GM21619 (cell line): Measurements from ENCODE around the gene ARSJ.
"Not testable (repeated sequence)": the region's sequence is repeated elsewhere in the genome, so short reads cannot be mapped to it uniquely, and the experiment has no call there.

ENCODE experiments used
- ATAC-seq: cut with Tn5 transposase; IDR thresholded peaks from one replicate; pipeline ENCODE4 v1.9.1; 2021; ENCODE audit not compliant: unreplicated experiment

Gene ARSJ

DNA sequence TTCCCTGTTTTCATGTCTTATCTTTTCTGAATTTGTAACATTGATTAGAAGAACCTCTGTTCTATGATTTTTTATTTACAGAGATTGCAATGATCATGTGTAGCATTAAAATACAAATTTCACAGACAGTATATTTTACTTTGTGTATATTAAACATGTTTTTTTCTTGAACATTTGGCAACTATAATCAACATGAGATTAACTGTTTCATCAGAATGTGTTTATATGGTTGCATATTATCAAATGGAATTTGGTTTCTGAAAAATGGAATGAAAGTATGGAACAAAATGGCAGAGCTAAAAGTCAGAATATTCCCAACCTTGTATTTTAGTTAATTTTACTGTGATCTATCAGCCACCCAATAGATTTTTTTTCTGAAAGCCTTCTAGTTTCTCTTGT lies 19.9 kb downstream of the ARSJ start:
- ATAC-seq = no peak

DNA sequence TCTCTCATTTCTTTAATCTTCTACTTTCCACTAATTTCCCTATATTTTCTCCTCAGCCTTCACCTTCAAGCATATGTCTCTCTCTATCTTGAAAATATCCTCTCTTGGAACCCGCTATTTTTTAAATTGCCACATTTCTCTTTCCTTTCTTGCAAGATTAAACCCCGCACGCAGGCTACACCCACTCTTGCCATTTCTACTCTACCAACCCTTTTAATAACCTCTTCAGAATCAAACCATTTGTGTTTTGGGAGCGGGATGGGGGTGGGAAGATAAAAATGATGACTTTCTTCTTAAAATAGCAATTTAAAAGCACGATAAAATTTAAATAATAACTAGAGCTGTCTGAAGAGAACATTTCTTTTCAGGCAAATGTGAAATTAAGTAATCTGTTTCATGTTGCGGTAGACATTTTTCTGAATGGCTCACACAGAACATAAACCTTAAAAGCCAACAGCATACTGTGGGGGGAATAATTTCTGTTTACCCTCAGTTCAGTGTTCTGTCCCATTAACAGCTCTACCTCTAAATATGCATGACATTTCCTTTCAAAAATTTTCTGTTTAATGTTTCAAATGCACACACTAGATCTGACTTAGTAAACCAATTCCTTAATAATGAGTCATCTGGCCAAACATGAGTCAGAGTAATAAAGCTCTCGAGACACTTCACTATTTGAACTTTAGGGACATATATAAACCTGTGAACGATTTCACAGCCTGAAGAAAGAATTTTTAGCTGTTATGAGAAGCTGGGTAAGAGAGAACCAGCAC lies 20.5 kb downstream of the ARSJ start:
- no peak for ATAC-seq

DNA sequence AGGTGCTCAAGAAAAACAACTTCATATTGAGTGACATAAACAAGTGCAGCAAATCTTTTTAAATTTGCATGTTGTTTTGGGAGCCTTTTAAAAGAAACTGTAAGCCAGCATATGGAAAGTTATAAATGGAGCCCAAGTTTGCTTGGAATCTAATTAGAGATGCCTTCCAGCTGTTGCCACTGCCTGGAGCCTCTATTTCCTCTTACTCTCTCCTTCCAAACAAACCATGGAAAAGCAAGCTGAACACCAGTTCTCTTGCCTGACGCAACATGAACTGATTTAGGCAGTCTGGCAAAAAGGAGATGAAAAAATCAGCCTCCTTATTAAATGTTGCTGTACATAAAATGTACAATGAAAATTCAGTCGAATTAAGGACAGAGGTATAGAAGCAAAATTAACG lies 21.5 kb downstream of the ARSJ start:
- no peak for ATAC-seq

DNA sequence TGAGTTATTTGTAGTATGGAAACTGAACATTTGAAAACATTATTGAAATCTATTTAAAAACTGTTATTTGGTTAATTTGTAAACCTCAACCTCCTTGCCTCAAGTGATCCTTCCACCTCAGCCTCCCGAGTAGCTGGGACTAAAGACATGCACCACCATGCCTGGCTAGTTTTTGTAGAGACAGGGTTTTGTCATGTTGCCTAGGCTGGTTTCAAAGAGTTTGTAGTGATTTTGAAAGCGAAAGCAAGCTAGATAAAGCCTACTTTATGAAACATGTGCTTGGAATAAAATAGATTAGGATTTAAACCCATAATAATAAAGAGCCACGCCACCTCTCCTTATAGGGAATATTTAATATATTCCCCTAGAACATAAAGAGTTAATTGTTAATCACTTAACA lies 23.5 kb downstream of the ARSJ start:
- peak; percentile 43 for ATAC-seq

DNA sequence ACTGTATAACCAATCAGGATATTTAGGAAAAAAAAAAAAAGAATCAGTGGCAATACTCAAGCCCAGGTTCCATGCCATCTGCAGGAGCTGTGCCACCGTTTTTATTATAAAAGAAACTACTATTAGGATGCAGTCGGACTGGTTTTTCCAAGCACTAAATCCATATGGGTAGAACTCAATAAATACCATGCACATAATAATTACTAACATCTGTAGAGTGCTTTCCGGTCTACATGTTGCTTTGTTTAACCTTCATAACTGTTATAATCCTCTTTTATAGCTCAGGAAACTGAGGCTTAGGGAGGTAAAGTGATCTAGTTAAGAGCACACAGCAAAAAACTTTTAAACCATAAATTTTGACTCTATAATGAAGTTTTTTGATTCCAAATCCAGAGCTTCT lies 24.0 kb downstream of the ARSJ start:
- no peak for ATAC-seq

DNA sequence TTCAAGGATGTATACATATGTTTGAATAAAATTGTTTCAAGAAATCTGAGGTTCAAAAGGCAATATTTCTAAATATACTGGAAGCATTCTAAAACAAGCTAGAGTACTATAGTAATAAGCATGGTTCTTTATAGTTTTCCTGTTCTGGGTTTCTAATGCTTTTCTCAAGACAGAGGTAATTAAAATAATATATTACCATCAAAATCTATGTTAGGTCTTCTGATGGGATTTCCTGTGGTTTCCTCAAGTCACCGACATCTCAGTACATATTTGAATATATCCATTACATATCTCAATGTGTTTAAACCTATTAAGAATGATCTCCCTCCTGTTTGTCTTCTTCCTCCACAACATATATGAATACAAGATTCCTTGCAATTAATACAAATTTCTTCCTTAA lies 25.6 kb downstream of the ARSJ start:
- ATAC-seq = no peak

DNA sequence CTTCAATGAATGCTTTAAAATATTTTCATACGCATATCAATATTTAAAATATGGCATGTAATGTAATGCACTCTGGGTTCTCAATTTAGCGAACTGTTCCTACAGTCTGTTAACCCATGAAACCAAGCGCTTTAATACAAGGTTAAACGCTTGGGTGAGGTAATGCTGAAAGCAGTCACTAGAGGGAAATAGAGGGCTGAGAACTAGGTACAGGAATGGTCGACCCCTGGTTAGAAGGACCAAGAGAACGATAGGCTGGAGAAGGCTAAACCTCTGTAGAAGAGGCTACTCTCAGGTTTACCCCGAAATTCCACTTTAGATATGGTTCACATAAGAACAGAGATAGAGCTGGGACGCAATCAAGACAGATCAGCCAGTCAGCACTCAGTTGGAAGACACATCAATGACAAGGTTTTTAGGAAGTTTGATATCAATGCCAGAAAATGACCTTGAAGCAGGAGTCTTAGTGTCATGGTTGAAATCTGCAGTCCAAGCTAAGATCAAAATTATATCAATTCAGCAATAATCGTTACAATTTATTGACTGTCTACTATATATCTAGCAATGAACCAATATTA lies 26.9 kb downstream of the ARSJ start:
- ATAC-seq = peak; percentile 90

DNA sequence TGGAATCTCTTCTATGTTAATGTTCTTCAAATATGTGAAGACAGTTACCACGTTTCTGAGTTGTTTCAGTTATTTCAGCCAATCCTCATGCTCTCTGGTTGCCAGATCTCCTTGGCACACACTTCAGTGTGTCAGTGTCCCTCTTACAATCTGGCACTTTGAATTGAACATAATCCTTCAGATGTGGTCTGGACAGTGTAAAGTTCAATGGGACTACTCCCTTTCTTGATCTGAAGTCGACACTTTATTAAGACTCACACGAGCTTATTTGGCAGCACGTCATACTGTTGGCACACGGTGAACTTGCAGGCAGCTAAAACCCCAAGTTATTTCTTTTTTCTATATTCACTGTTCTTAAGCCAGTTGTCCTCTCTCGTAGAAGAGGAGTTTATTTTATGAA lies 28.2 kb downstream of the ARSJ start:
- no peak for ATAC-seq

DNA sequence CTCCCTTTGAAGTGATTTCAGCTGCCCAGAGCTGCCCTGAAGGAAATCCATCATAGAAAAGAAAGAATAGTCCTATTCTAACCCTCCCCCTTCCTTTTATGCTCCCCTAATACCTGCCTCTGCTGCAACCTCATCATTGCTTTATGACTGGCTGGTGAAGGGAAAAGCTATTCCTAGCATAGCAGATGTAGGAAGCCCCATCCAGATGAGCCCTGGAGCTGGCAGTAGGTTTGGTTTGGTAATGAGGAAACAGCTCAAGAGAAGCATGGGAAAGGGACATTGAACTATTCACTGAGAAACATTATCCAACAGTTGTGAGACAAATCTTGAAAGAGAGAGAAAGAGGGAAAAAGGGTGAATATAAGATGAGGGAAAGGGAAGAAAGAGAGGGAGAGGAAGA lies 29.2 kb downstream of the ARSJ start:
- no peak for ATAC-seq

DNA sequence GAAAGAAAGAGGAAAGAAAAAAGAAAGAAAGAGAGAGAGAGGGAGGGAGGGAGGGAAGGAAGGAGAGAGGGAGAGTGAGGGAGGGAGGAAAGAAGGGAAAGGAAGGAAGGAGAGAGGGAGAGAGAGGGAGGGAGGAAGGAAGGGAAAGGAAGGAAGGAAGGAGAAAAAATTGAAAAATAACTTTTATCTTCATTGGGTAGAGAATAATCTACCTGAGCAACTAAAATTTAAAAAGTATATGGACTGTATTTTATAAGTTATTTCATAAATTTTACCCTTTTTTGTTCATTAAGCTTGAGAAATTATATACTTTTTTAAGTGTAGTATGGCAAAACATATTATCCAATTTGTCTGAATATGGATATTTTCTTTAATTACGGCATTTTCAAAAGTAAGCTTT lies 32.0 kb downstream of the ARSJ start:
- no peak for ATAC-seq

DNA sequence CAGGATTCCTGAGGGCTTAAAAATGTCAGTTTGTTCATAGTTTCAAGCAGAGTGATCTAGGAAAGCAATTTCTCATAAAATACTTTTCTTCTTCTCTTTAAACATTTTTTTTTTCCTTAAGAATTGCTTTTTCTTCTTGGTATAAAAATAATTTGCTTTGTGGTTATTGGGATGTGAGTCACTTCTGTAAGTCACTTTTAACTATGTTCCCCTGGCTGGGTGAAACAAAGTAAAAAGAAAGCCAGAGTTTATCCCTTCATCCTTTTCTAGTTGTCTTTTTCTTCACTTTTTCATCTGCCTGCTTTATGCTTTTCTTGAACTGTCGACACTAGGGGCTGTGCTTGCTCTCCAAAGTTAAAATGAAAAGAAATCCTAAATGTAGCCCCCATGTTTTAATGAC lies 33.5 kb downstream of the ARSJ start:
- no peak for ATAC-seq

DNA sequence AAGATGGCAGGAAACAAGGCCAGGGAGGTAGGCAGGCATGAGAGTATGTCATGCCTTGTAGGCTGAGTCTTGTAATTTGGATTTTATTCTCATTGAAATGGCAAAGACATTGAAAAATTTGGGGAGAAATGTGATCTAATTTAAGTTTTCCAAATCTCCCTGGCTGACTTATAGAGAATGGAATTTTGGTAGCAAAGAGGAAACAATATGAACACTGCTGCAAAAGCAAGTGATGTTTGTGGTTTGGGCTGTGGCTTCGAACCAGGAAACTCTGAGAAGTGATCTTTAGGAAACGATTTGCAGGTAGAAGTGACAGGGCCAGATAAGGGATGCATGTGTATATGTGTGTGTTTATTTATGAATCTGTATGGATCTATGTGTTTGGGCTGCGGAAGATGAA lies 35.6 kb downstream of the ARSJ start:
- ATAC-seq = no peak

DNA sequence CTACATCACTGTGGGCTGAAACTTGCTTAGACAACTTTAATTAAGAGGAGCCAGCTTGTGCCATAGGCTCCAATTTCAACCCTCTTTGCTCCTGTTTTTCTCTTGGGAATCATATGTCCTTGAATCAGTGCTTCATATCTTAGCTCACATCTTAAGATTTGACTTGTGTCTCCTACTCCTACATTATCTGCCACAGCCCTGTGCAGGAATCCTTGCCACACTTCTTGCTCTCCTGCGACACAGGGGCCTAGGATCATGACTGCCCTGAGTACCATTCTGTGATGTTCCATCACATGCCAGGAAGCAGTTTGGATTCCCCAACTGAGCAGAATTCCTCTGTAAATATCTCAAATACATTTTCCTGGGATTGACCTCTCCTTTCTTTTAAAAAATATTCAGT lies 36.4 kb downstream of the ARSJ start:
- no peak for ATAC-seq

DNA sequence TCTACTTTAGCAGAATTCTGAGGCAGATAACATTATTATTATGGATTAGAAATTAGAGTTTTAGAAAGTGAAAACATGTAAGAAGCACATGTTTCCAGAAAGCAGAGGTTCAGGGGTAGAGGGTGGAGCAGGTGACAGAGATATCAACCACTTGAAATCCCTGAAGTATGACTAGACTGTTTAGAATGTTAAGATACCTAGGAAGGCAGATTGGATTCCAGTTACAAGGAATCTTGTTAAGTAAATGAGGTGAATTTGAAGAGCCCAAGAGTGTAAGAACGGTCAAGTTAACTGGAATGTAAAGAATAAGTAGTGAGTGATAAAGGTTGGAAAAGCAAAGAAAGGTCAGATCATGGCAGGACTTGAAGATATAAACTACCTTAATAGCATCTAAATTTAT lies 37.6 kb downstream of the ARSJ start:
- ATAC-seq = no peak

DNA sequence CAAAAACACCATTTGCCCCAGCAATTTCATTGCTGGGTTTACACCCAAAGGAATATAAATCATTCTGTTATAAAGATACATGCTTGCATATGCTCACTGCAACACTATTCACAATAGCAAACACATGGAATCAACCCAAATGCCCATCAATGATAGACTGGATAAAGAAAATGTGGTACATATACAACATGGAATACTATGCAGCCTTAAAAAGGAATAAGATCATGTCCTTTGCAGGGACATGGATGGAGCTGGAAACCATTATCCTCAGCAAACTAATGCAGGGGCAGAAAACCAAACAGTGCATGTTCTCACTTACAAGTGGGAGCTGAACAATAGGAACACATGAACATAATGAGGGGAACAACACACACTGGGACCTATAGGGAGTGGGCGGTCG lies 39.3 kb downstream of the ARSJ start:
- ATAC-seq = not testable (repeated sequence)

DNA sequence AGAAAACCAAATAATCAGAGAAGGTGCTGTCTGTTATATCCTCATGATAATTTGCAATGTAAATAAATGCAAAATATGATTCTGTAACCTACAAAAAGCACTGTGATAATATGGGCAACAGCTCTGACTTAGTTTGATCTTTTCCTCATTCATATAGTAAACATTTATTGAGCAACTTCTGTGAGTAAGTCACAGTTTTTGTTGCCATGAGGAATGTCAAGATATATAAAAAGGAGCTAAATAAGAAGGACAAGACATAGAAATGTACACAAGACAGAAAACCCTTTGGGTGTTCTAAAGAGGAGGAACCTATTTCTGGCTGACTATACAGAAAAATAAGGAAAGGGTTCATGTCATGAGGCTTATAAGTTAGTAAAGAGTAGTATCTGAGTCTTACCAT lies 44.3 kb downstream of the ARSJ start:
- no peak for ATAC-seq

DNA sequence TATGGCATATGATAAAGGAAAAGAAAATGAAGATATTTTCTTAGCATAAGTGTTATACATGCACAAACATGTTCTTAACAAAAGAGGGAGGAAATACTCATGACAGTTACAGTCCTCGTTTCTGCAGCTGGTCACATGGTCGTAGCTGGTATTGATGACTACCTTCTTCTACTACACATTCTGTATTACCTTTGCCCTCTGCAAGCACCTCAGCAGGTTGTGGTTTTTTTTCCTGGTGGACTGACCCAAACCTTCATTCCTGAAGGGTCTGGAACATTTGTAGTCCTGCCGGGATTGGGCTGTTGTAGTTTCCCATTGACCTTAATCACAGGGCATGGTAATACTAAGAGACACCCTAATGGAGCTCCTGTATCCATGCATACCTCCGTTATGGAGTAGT lies 54.7 kb downstream of the ARSJ start:
- ATAC-seq = not testable (repeated sequence)

DNA sequence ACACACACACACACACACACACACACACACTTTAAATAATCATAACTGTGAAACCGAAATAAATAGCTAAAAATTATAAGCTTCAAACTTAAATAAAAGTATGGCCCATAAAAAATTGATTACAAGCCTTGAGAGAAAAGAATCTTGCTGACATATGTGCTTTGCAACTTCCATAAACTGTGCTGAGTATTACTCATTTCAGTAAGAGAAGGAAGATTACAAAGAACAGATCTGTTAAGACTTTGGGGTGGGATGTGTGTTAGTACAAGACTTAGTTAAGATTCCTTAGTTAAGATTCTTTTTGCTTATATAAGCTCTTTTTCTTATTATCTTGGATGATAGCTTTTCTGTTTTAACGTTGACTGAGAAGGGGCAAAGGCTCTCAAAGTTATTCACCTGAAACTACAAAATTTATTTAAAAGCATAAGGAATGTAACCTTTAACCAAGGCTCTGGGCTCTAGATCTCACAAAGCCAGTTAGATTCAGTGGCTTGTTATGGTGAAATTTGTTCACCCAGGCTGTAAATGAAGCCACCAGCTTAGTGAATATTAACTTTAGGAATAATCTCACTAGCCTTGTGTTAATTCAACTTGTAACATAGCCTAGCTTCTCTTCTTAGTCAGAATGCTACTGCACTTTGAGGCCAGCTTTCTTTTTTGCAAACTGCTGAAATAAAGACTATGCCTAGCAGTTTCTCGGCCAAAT lies 58.2 kb downstream of the ARSJ start:
- ATAC-seq = peak; percentile 62

DNA sequence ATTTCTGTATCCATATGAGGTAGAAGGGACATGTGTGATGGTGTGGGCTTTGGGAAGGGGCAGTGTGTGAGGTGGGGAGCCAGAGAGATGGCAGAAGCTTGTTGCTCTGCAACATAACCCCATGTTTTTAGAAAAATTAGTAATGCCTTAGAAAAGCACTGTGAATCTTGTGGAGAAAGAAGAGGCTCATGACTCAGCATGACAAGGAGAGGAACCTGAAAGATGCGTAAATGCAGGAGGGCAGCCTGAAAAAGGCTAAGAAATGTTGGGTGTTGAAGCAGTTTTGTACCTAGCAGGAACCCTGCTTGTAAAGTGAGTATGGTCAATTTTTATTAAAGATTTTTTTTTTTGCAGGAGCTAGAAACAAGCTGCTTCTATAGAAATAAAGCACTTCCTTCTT lies 59.8 kb downstream of the ARSJ start:
- ATAC-seq = no peak

DNA sequence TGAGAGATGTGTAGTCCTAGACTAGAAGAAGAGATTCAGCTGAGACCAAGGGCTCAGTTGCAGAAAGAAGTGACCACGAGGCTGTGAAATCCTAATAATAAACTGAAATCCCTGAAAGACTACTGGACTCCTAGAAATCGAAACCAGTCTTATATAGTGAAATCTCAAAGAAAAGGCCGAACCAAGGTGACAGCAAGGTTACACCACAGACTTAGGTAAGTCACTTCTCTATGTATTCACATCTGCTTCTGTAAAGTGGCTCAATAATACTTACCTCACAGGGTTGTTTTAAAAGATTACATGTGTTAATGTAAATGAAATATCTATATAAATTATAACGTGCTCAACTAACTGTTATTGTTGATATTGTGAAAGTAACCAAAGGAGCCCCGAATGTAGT lies 60.3 kb downstream of the ARSJ start:
- no peak for ATAC-seq

DNA sequence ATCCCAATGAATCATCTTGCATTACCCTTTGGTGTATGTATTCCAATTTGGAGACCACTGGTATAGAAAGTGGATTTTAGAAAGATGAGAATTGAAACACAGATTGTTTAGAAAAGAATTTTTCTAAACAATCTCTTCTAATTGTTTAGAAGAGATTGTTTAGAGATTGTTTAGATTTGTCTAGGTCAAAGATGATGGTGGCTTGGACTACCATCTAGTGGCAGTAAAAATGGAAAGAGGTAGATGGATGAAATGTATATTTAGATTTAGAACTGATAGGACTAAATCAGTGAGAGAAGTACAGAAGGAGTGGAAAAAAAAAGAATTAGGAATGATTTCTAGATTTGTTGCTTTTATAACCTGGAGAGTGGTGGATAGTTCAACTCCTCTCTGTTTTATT lies 70.6 kb downstream of the ARSJ start:
- no peak for ATAC-seq

DNA sequence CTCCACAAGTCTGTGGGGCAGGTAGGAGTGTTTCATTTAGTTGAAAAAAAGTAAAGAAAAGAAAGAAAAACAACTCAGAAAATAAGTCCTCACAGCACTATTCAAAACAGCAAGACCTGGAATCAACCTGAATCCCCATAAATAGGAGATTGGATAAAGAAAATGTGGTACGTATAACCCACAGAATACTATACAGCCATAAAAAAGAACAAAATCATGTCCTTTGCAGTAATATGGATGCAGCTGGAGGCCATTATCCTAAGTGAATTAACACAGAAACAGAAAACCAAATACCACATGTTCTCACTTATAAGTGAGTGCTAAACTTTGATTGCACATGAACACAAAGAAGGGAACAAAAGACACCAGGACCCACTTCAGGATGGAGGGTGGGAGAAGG lies 71.9 kb downstream of the ARSJ start:
- ATAC-seq = no peak
